Measurements from ENCODE around the gene RNASEH2A.
"Not testable (repeated sequence)": the region's sequence is repeated elsewhere in the genome, so short reads cannot be mapped to it uniquely, and the experiment has no call there.

The RNASEH2A gene

GRCh38 chr19:12793290-12794195, 12.8 kb upstream of the RNASEH2A start:
- peak; percentile 95 for DNase-seq (ENCODE audit: low spot score)

GRCh38 chr19:12794196-12794941, 12.0 kb upstream of the RNASEH2A start:
- no peak for DNase-seq (ENCODE audit: low spot score)

GRCh38 chr19:12794971-12795381, 11.4 kb upstream of the RNASEH2A start:
- DNase-seq (ENCODE audit: low spot score), result no peak

GRCh38 chr19:12796146-12797071, 10.0 kb upstream of the RNASEH2A start:
- DNase-seq (ENCODE audit: low spot score), result peak; percentile 81

- no peak for DNase-seq (ENCODE audit: low spot score)
Measured at GRCh38 chr19:12797141-12797587, 9.2 kb upstream of the RNASEH2A start.

- not testable (repeated sequence) for DNase-seq (ENCODE audit: low spot score)
Measured at GRCh38 chr19:12797607-12798006, 8.8 kb upstream of the RNASEH2A start.

- no peak for DNase-seq (ENCODE audit: low spot score)
Measured at GRCh38 chr19:12799742-12800465, 6.5 kb upstream of the RNASEH2A start.

GRCh38 chr19:12800466-12800770, 6.0 kb upstream of the RNASEH2A start:
- DNase-seq (ENCODE audit: low spot score), result no peak

- no peak for DNase-seq (ENCODE audit: low spot score)
Measured at GRCh38 chr19:12800923-12801465, 5.4 kb upstream of the RNASEH2A start.

GRCh38 chr19:12801466-12802266, 4.7 kb upstream of the RNASEH2A start, which contains the start of the genes PRDX2 and THSD8:
TSS of gene PRDX2 (minus strand) at chr19:12801800. CDS start at chr19:12801261, 539 bp downstream.
TSS of gene THSD8 (plus strand) at chr19:12802069. CDS start at chr19:12802072, 3 bp downstream.
- peak; percentile 75 for DNase-seq (ENCODE audit: low spot score)

- no peak for DNase-seq (ENCODE audit: low spot score)
Measured at GRCh38 chr19:12802267-12803106, 3.9 kb upstream of the RNASEH2A start.

GRCh38 chr19:12804051-12804450, 2.3 kb upstream of the RNASEH2A start:
- no peak for DNase-seq (ENCODE audit: low spot score)

GRCh38 chr19:12815088-12815487, 8.7 kb downstream of the RNASEH2A start:
- no peak for DNase-seq (ENCODE audit: low spot score)

- DNase-seq (ENCODE audit: low spot score), result not testable (repeated sequence)
Measured at GRCh38 chr19:12817188-12817587, 10.8 kb downstream of the RNASEH2A start.

GRCh38 chr19:12817810-12818209, 11.4 kb downstream of the RNASEH2A start:
- DNase-seq (ENCODE audit: low spot score), result not testable (repeated sequence)

- DNase-seq (ENCODE audit: low spot score), result no peak
Measured at GRCh38 chr19:12821761-12822160, 15.4 kb downstream of the RNASEH2A start.

- DNase-seq (ENCODE audit: low spot score), result no peak
Measured at GRCh38 chr19:12825254-12826131, 19.1 kb downstream of the RNASEH2A start.

GRCh38 chr19:12828494-12828893, 22.1 kb downstream of the RNASEH2A start:
- DNase-seq (ENCODE audit: low spot score), result no peak

All from CD4-positive, alpha-beta T cell treated with Interleukin-15 for 4 hours (primary cell).